K562 (cell line): ENCODE results near the gene CD164. TPM values are rescaled to one million over a fixed set of nuclear protein-coding genes. Genes with fewer than 3 reads are reported as not detected.
A peak's percentile ranks its signal among the peaks of the same experiment; 100 is the strongest.

Source experiments
- C11orf30 ChIP-seq: fragments of 450-650 bp; IDR thresholded peaks from 2 replicates; pipeline ENCODE4 v1.6.1; 2016; ENCODE audit warnings: low read depth, mild to moderate bottlenecking
- CBFB ChIP-seq: sonication (generic); formaldehyde crosslinking; IDR thresholded peaks from 2 replicates; pipeline ENCODE4 v1.4.0; 2020; ENCODE audit warnings: mild to moderate bottlenecking, missing genetic modification reagents
- CHCHD3 ChIP-seq: fragments of 250-450 bp; sonication (Bioruptor Pico); IDR thresholded peaks from 2 replicates; pipeline ENCODE4 v2.1.2; 2022; ENCODE audit warnings: mild to moderate bottlenecking
- COPS2 ChIP-seq: fragments of 450-650 bp; conservative IDR thresholded peaks from 2 replicates; pipeline ENCODE4 v1.6.1; 2016; ENCODE audit warnings: mild to moderate bottlenecking, moderate library complexity
- EWSR1 ChIP-seq: fragments of 450-650 bp; IDR thresholded peaks from 2 replicates; pipeline ENCODE4 v1.6.1; 2018; ENCODE audit warnings: borderline replicate concordance, mild to moderate bottlenecking, low read depth, moderate library complexity; ENCODE audit not compliant: partially characterized antibody
- HDAC8 ChIP-seq: fragments of 450-650 bp; IDR thresholded peaks from 2 replicates; pipeline ENCODE4 v1.6.1; 2016; ENCODE audit warnings: mild to moderate bottlenecking, missing genetic modification characterization, moderate library complexity, missing compliant biosample characterization
- HNRNPUL1 ChIP-seq: fragments of 200-400 bp; formaldehyde crosslinking; IDR thresholded peaks from 2 replicates; pipeline ENCODE4 v1.6.1; 2017; ENCODE audit warnings: low read length
- IFI16 ChIP-seq: fragments of 250-450 bp; sonication (Bioruptor Pico); IDR thresholded peaks from 2 replicates; pipeline ENCODE4 v2.1.2; 2022; ENCODE audit warnings: mild to moderate bottlenecking, inconsistent platforms
- KAT8 ChIP-seq: fragments of 450-650 bp; IDR thresholded peaks from 2 replicates; pipeline ENCODE4 v1.6.1; 2016; ENCODE audit warnings: low read depth, mild to moderate bottlenecking
- NCOA4 ChIP-seq: fragments of 450-650 bp; IDR thresholded peaks from 2 replicates; pipeline ENCODE4 v1.6.1; 2018; ENCODE audit warnings: mild to moderate bottlenecking; ENCODE audit not compliant: partially characterized antibody
- NFXL1 ChIP-seq: fragments of 450-650 bp; formaldehyde crosslinking; IDR thresholded peaks from 2 replicates; pipeline ENCODE4 v1.4.0; 2021; ENCODE audit warnings: mild to moderate bottlenecking
- POLR2B ChIP-seq: fragments of 450-650 bp; IDR thresholded peaks from 2 replicates; pipeline ENCODE4 v1.6.1; 2018; ENCODE audit warnings: low read depth; ENCODE audit not compliant: partially characterized antibody
- PTTG1 ChIP-seq: fragments of 450-650 bp; IDR thresholded peaks from 2 replicates; pipeline ENCODE4 v1.6.1; 2016; ENCODE audit warnings: low read depth, mild to moderate bottlenecking, missing genetic modification characterization, missing compliant biosample characterization
- SNRNP70 ChIP-seq: fragments of 200-400 bp; formaldehyde crosslinking; optimal IDR thresholded peaks from 2 replicates; pipeline ENCODE3; 2017; ENCODE audit warnings: low read depth, low read length
- TAF7 ChIP-seq: fragments of 450-650 bp; IDR thresholded peaks from 2 replicates; pipeline ENCODE4 v1.6.1; 2016; ENCODE audit warnings: missing genetic modification characterization, missing compliant biosample characterization
- TAL1 ChIP-seq: fragments of 450-650 bp; IDR thresholded peaks from 2 replicates; pipeline ENCODE4 v1.6.1; 2016; ENCODE audit warnings: mild to moderate bottlenecking
- ZBTB7A ChIP-seq: IDR thresholded peaks from 2 replicates; pipeline ENCODE4 v1.6.1; 2011; ENCODE audit warnings: low read depth, mild to moderate bottlenecking, low read length, moderate library complexity, borderline replicate concordance; ENCODE audit not compliant: control insufficient read depth
- polyA plus RNA-seq, 8 experiments: library from polyadenylated mRNA; depleted of rRNA in 4 of 8; stranded (reverse) in 5 of 8; unstranded in 3 of 8; fragments of >200 nt; fragmentation: Nextera tagmentation in 2 of 8; fragmentation: Illumina TruSeq in 1 of 8; extraction: Ambion mirVana in 2 of 8; extraction: Trizol in 1 of 8; gene quantifications; 2 replicates each; pipeline versions ENCODE4 v1.2.1 to v1.2.3, GENCODE V29; 2011 to 2014; ENCODE audit warnings: inconsistent platforms in 1 of 8, missing spikeins in 1 of 8
- total RNA-seq, 7 experiments: library from RNA; depleted of rRNA in 6 of 7; stranded (reverse); fragments of >200 nt in 6 of 7; fragmentation: Illumina TruSeq in 2 of 7; extraction: Trizol in 2 of 7; gene quantifications; 2 replicates each; pipeline versions ENCODE4 v1.2.1 to v1.2.3, GENCODE V29; 2011 to 2021; ENCODE audit warnings: low replicate concordance in 1 of 7
- TF ChIP-seq, protein P1 (sequence below): fragments of 250-450 bp; sonication (Bioruptor Pico); IDR thresholded peaks from 2 replicates; pipeline ENCODE4 v1.8.0; 2021; ENCODE audit warnings: moderate library complexity, mild to moderate bottlenecking, inconsistent platforms
- TF ChIP-seq, protein P2 (sequence below): fragments of 450-650 bp; IDR thresholded peaks from 2 replicates; pipeline ENCODE4 v1.6.1; 2017; ENCODE audit warnings: mild to moderate bottlenecking, moderate library complexity
- TF ChIP-seq, protein P3 (sequence below), 3 experiments: fragments of 200-800 bp in 1 of 3; fragments of 250-450 bp in 1 of 3; fragments of 450-650 bp in 1 of 3; sonication (Bioruptor Pico) in 1 of 3; sonication (Bioruptor generic) in 1 of 3; formaldehyde crosslinking in 1 of 3; IDR thresholded peaks; 2 replicates each; pipeline versions ENCODE4 v1.6.1 to v1.8.0; 2016 to 2022; ENCODE audit warnings: mild to moderate bottlenecking in 2 of 3, missing genetic modification characterization in 2 of 3, missing compliant biosample characterization in 1 of 3, moderate library complexity in 1 of 3

The CD164 gene
- total and polyA plus RNA-seq, 9 of the 15 experiments (the other 6 are each of a cell fraction or from before 2014, with no cell fraction given) = 79.5 to 317 (median 165) TPM

DNA sequence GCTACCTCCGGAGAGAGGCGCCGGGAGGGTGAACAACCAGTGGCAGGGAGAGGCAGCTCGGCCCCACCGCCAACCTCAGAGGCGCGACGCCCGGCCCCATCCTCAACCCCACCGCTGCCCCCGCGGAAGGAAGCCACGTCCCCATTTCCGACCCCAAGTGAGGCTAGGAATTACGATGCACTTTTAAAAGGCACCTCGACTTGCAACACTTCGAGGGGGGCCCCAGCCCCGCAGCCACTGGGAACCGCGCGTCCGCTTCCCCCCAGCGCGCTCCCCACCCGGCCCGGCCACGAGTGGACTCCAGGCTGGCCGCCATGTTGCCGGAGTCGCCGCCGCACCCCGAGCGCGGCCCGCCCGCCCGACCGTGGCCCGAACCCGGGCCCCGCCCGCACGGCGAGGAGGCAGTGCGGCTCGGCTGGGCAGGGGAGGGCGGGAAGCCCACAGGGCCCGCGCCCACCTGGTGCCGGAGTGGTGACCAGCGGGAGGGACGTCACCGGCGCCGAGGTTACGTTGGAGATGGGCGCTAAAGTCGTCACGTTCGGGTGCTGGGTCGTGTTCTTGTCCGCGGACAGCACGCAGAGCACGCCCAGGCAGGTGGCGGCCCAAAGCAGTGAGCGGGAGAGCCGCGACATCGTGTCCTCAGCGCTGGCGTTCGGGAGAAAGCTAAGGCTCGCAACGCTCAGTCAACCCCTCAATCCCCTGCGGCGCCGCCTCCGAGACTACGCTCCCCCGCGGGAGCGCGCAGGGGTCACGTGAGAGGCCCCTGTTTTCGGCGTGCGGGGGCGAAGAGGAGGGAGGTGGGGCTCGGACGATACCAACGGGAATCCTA lies at the start of gene CD164 (continued):
- TF ChIP-seq C11orf30 (no peak), TAF7 (tag) (peak; percentile 90), NFXL1 (no peak; the same call in 1 of the 2 replicates), CHCHD3 (CRISPR knock-in tag) (no peak), HDAC8 (tag) (no peak), KAT8 (no peak), TAL1 (no peak), EWSR1 (no peak), HNRNPUL1 (no peak), COPS2 (no peak), IFI16 (CRISPR knock-in tag) (no peak), POLR2B (peak; percentile 95), CBFB (CRISPR knock-in tag) (no peak), PTTG1 (tag) (no peak), NCOA4 (no peak), SNRNP70 (no peak), ZBTB7A (peak; percentile 50)
- TF ChIP-seq, protein P1, sequence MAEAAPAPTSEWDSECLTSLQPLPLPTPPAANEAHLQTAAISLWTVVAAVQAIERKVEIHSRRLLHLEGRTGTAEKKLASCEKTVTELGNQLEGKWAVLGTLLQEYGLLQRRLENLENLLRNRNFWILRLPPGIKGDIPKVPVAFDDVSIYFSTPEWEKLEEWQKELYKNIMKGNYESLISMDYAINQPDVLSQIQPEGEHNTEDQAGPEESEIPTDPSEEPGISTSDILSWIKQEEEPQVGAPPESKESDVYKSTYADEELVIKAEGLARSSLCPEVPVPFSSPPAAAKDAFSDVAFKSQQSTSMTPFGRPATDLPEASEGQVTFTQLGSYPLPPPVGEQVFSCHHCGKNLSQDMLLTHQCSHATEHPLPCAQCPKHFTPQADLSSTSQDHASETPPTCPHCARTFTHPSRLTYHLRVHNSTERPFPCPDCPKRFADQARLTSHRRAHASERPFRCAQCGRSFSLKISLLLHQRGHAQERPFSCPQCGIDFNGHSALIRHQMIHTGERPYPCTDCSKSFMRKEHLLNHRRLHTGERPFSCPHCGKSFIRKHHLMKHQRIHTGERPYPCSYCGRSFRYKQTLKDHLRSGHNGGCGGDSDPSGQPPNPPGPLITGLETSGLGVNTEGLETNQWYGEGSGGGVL = no peak
- TF ChIP-seq, protein P2, sequence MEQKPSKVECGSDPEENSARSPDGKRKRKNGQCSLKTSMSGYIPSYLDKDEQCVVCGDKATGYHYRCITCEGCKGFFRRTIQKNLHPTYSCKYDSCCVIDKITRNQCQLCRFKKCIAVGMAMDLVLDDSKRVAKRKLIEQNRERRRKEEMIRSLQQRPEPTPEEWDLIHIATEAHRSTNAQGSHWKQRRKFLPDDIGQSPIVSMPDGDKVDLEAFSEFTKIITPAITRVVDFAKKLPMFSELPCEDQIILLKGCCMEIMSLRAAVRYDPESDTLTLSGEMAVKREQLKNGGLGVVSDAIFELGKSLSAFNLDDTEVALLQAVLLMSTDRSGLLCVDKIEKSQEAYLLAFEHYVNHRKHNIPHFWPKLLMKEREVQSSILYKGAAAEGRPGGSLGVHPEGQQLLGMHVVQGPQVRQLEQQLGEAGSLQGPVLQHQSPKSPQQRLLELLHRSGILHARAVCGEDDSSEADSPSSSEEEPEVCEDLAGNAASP = no peak
- TF ChIP-seq, protein P3, sequence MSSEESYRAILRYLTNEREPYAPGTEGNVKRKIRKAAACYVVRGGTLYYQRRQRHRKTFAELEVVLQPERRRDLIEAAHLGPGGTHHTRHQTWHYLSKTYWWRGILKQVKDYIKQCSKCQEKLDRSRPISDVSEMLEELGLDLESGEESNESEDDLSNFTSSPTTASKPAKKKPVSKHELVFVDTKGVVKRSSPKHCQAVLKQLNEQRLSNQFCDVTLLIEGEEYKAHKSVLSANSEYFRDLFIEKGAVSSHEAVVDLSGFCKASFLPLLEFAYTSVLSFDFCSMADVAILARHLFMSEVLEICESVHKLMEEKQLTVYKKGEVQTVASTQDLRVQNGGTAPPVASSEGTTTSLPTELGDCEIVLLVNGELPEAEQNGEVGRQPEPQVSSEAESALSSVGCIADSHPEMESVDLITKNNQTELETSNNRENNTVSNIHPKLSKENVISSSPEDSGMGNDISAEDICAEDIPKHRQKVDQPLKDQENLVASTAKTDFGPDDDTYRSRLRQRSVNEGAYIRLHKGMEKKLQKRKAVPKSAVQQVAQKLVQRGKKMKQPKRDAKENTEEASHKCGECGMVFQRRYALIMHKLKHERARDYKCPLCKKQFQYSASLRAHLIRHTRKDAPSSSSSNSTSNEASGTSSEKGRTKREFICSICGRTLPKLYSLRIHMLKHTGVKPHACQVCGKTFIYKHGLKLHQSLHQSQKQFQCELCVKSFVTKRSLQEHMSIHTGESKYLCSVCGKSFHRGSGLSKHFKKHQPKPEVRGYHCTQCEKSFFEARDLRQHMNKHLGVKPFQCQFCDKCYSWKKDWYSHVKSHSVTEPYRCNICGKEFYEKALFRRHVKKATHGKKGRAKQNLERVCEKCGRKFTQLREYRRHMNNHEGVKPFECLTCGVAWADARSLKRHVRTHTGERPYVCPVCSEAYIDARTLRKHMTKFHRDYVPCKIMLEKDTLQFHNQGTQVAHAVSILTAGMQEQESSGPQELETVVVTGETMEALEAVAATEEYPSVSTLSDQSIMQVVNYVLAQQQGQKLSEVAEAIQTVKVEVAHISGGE (CRISPR knock-in tag; IDR thresholded peaks at IDR 0.05) = peak in 1 of 3 experiments; percentile 56; a peak in 1 of 6 replicates
